ENCODE results near the gene SLC6A20.

GRCh38 chr3:45746165-45746776 lies 50.1 kb downstream of the SLC6A20 start:
- TF ChIP-seq CTCF (IDR thresholded peaks at IDR 0.05), result no peak
- no peak for TF ChIP-seq EZH2 (IDR thresholded peaks at IDR 0.05)
- no peak for TF ChIP-seq EZH2phosphoT487 (IDR thresholded peaks at IDR 0.05)

All from neural progenitor cell (in vitro differentiated cells).